HL-60 (cell line): ENCODE data around the gene UBE2E1.

Source experiments
- DNase-seq, 2 experiments: peaks; one replicate each; pipeline ENCODE4 v3.0.0-alpha.2; 2010 to 2020; ENCODE audit warnings: low read depth in 1 of 2, low spot score in 1 of 2
- H3K27ac ChIP-seq: fragments of 250-450 bp; sonication (Bioruptor Pico); replicated peaks from 2 replicates; pipeline ENCODE4 v1.5.1; 2020; ENCODE audit warnings: mild to moderate bottlenecking, moderate library complexity
- H3K27me3 ChIP-seq: fragments of 250-450 bp; sonication (Bioruptor Pico); 2 replicates; pipeline ENCODE4 v1.5.1; 2021; ENCODE audit warnings: mild to moderate bottlenecking, moderate library complexity; ENCODE audit not compliant: insufficient read depth, poor library complexity, severe bottlenecking
- H3K4me3 ChIP-seq: replicated peaks from 2 replicates; pipeline ENCODE4 v1.5.1; 2011; ENCODE audit warnings: mild to moderate bottlenecking, control low read depth, low read length; ENCODE audit not compliant: insufficient read depth
- CTCF ChIP-seq: IDR thresholded peaks from one replicate; pipeline ENCODE4 v1.5.1; 2011; ENCODE audit warnings: low read length, control low read depth, inconsistent platforms; ENCODE audit not compliant: insufficient read depth
- GABPA ChIP-seq: IDR thresholded peaks from 2 replicates; pipeline ENCODE4 v1.6.1; 2012; ENCODE audit warnings: low read depth
- POLR2AphosphoS5 ChIP-seq: IDR thresholded peaks from 2 replicates; pipeline ENCODE4 v1.6.1; 2012; ENCODE audit warnings: low read depth
- SPI1 ChIP-seq: IDR thresholded peaks from 2 replicates; pipeline ENCODE4 v1.6.1; 2012; ENCODE audit warnings: low read depth, mild to moderate bottlenecking, borderline replicate concordance
- TF ChIP-seq, protein P1 (sequence below): IDR thresholded peaks from 2 replicates; pipeline ENCODE4 v1.6.1; 2012; ENCODE audit warnings: low read depth; ENCODE audit not compliant: insufficient replicate concordance

UBE2E1 gene

GRCh38 chr3:23928524-23928923 lies 122.8 kb downstream of the UBE2E1 start:
- no peak for TF ChIP-seq GABPA
- TF ChIP-seq POLR2AphosphoS5, result no peak
- TF ChIP-seq SPI1, result peak; percentile 56
- Histone ChIP-seq H3K27ac (no peak overlapping the region), H3K4me3 (no peak overlapping the region), H3K27me3 (no peaks in the 10 kb centered on the region)
- DNase-seq, result peak in 1 of 2 experiments; percentile 38

- DNase-seq, result no peak
- no peak overlapping the region for H3K4me3 ChIP-seq
- no peak overlapping the region for H3K27ac ChIP-seq
- TF ChIP-seq, protein P1, sequence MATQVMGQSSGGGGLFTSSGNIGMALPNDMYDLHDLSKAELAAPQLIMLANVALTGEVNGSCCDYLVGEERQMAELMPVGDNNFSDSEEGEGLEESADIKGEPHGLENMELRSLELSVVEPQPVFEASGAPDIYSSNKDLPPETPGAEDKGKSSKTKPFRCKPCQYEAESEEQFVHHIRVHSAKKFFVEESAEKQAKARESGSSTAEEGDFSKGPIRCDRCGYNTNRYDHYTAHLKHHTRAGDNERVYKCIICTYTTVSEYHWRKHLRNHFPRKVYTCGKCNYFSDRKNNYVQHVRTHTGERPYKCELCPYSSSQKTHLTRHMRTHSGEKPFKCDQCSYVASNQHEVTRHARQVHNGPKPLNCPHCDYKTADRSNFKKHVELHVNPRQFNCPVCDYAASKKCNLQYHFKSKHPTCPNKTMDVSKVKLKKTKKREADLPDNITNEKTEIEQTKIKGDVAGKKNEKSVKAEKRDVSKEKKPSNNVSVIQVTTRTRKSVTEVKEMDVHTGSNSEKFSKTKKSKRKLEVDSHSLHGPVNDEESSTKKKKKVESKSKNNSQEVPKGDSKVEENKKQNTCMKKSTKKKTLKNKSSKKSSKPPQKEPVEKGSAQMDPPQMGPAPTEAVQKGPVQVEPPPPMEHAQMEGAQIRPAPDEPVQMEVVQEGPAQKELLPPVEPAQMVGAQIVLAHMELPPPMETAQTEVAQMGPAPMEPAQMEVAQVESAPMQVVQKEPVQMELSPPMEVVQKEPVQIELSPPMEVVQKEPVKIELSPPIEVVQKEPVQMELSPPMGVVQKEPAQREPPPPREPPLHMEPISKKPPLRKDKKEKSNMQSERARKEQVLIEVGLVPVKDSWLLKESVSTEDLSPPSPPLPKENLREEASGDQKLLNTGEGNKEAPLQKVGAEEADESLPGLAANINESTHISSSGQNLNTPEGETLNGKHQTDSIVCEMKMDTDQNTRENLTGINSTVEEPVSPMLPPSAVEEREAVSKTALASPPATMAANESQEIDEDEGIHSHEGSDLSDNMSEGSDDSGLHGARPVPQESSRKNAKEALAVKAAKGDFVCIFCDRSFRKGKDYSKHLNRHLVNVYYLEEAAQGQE, result no peak
- TF ChIP-seq GABPA, result no peak
- no peak for TF ChIP-seq POLR2AphosphoS5
- no peak for TF ChIP-seq CTCF
- no peak for TF ChIP-seq SPI1
- H3K27me3 ChIP-seq, result no peaks in the 10 kb centered on the region
Measured at GRCh38 chr3:23931597-23931996, 125.8 kb downstream of the UBE2E1 start.

- DNase-seq, result peak in 1 of 2 experiments; percentile 38
- no peak for TF ChIP-seq GABPA
- no peak for TF ChIP-seq CTCF
- TF ChIP-seq POLR2AphosphoS5, result no peak
- TF ChIP-seq SPI1, result no peak
- TF ChIP-seq, protein P1, result no peak
- no peak overlapping the region for H3K4me3 ChIP-seq
- H3K27me3 ChIP-seq, result no peaks in the 10 kb centered on the region
- H3K27ac ChIP-seq, result 0 out of 2 replicates have a peak overlapping the region, but pooled peaks have one; percentile 10
Measured at GRCh38 chr3:23932571-23932970, 126.8 kb downstream of the UBE2E1 start.

- TF ChIP-seq, protein P1, result no peak
- TF ChIP-seq SPI1 (no peak), POLR2AphosphoS5 (no peak), GABPA (no peak), CTCF (no peak)
- Histone ChIP-seq H3K27ac (no peak overlapping the region), H3K4me3 (no peak overlapping the region), H3K27me3 (no peaks in the 10 kb centered on the region)
- DNase-seq, result no peak
Measured at GRCh38 chr3:23934253-23934652, 128.5 kb downstream of the UBE2E1 start.
